ENCODE data around the gene ARL13B. TPM values are rescaled to one million over a fixed set of nuclear protein-coding genes. Genes with fewer than 3 reads are reported as not detected.

The ARL13B gene
- total and polyA plus RNA-seq, 2 donors (not counting 3 experiments of a cell fraction or from before 2014, with no cell fraction given): 3.8 to 8.6 TPM

DNA sequence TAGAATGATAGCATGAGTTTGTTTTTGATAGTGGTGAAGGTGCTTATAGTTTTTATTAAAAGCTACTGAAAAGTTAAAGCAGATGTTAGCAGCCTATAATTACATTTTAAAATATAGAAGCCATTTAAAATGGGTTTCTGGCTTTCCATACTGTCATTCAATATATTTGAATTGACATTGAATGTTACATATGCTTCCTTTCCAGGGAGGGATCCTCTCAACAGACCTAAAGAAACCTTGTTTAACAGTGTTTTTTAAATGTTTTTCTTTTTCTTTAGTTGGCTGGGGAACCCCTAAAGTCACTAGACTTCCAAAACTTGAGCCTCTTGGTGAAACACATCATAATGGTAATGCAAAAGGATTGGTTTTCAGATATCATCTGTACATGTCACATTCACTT is 70.6 kb downstream of the ARL13B start:
- DNase-seq (ENCODE audit: low read depth, low spot score) (no peak), FAIRE-seq (no peak)
- H3K27ac ChIP-seq (ENCODE audit: insufficient read depth, low read depth, low read length): no peak overlapping the region
- H3K4me2 ChIP-seq (ENCODE audit: insufficient read depth, low read length): no peak overlapping the region
- dilution Hi-C loops (cut with MboI; ENCODE audit: extremely low pct_ligation_motif_present, low sequenced_read_pairs): no loop called here
- no TSS peak for BruUV-seq (replicated peaks)
- no peak overlapping the region for H3K4me3 ChIP-seq (replicated peaks in 1 of 3; ENCODE audit: insufficient read depth in 1 of 3, low read depth in 1 of 3, low read length in 3 of 3)
- no peaks in the 10 kb centered on the region for H3K9me1 ChIP-seq (replicated peaks; ENCODE audit: control insufficient read depth, extremely low read depth, insufficient read depth, low read length)
- H3K27me3 ChIP-seq (ENCODE audit: control insufficient read depth in 2 of 2, insufficient read depth in 2 of 2, low read length in 2 of 2): no peaks in the 10 kb centered on the region
- intact Hi-C loops (cut with micrococcal nuclease): no loop called here
- POLR2A ChIA-PET: no interaction called here
- no peaks in the 10 kb centered on the region for H4K20me1 ChIP-seq (replicated peaks; ENCODE audit: control insufficient read depth, extremely low read depth, insufficient read depth, low read length)
- H3K36me3 ChIP-seq (ENCODE audit: control insufficient read depth in 2 of 2, extremely low read depth in 1 of 2, insufficient read depth in 2 of 2, low read length in 2 of 2): no peaks in the 10 kb centered on the region
- TF ChIP-seq CTCF (IDR thresholded peaks at IDR 0.05; ENCODE audit: extremely low read depth in 1 of 2, insufficient read depth in 1 of 2, low read depth in 1 of 2, low read length in 2 of 2) (no peak), JUN (IDR thresholded peaks at IDR 0.05; ENCODE audit: borderline replicate concordance, insufficient read depth, insufficient read length, low read depth) (no peak), POLR2AphosphoS5 (IDR thresholded peaks at IDR 0.05; ENCODE audit: insufficient read depth, low read depth, low read length) (no peak), MYC (IDR thresholded peaks at IDR 0.05; ENCODE audit: low read depth, low read length) (no peak), POLR2A (IDR thresholded peaks at IDR 0.05; ENCODE audit: low read depth, low read length) (no peak), FOS (IDR thresholded peaks at IDR 0.05; ENCODE audit: borderline replicate concordance, insufficient read depth, low read length) (no peak), EZH2 (IDR thresholded peaks at IDR 0.05; ENCODE audit: borderline replicate concordance, low read depth, low read length, severe bottlenecking) (no peak)
- CTCF ChIA-PET: interaction anchor here (1.3 kb wide), 1 partner anchor 13 kb away, joined by 3 read pairs; no protein-coding TSS in a partner anchor
- no peak overlapping the region for H3K9ac ChIP-seq (replicated peaks; ENCODE audit: extremely low read depth, insufficient read depth, low read length)
- no peaks in the 10 kb centered on the region for H3K79me2 ChIP-seq (ENCODE audit: control insufficient read depth, insufficient read depth, low read length)
- H2AFZ ChIP-seq (ENCODE audit: low read depth, low read length): no peak overlapping the region
- H3K4me1 ChIP-seq (ENCODE audit: control insufficient read depth, extremely low read depth, insufficient read depth, low read length): no peaks in the 10 kb centered on the region
- no peaks in the 10 kb centered on the region for H3K9me3 ChIP-seq (replicated peaks; ENCODE audit: control insufficient read depth, insufficient read depth, low read length)
